Measurements from ENCODE around the gene SUN1. TPM values are rescaled to one million over a fixed set of nuclear protein-coding genes. Genes with fewer than 3 reads are reported as not detected.
"Not testable (repeated sequence)": the region's sequence is repeated elsewhere in the genome, so short reads cannot be mapped to it uniquely, and the experiment has no call there.

The SUN1 gene
- total RNA-seq, 4 donors from 2014 or later, result 113 to 259 (median 192) TPM

GRCh38 chr7:798921-799470 is 33.3 kb upstream of the SUN1 start:
- Histone ChIP-seq H3K27me3 (no peaks in the 10 kb centered on the region), H3K27ac (no peak overlapping the region), H3K4me3 (no peak overlapping the region), H3K9me3 (peaks cover 0 to 9% (median 0%) of the 10 kb centered on the region in 4 donors), H3K36me3 (no peaks in the 10 kb centered on the region), H3K4me1 (peaks cover 0 to 14% (median 3%) of the 10 kb centered on the region in 4 donors)
- TF ChIP-seq CTCF (IDR thresholded peaks at IDR 0.05) (no peak), POLR2A (IDR thresholded peaks at IDR 0.05) (no peak)
- DNase-seq, result no peak

GRCh38 chr7:800692-801091 is 31.6 kb upstream of the SUN1 start:
- Histone ChIP-seq H3K4me3 (no peak overlapping the region), H3K4me1 (peaks cover 0 to 17% (median 4%) of the 10 kb centered on the region in 4 donors), H3K27ac (no peak overlapping the region), H3K27me3 (no peaks in the 10 kb centered on the region), H3K9me3 (no peaks in the 10 kb centered on the region), H3K36me3 (no peaks in the 10 kb centered on the region)
- TF ChIP-seq POLR2A (IDR thresholded peaks at IDR 0.05) (no peak), CTCF (IDR thresholded peaks at IDR 0.05) (no peak)
- DNase-seq, result no peak

DNA sequence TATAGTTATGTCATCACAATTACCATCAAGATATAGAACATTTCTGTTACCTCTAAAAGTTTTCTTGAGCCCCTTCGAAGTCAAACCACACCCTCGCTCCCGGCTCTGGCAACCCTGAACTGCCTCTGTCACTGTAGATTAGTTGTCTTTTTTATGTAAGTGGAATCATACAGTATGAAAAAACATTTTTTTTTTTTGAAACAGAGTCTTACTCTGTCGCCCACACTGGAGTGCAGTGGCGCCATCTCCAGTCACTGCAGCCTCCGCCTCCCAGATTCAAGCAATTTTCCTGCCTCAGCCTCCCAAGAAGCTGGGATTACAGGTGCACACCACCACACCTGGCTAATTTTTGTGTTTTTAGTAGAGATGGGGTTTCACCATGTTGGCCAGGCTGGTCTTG is 30.9 kb upstream of the SUN1 start:
- H3K9me3 ChIP-seq, H3K36me3 ChIP-seq, H3K4me3 ChIP-seq, H3K27me3 ChIP-seq: not testable (repeated sequence)
- Histone ChIP-seq H3K27ac (peak overlapping the region in 1 of 4 donors; percentile 50), H3K4me1 (peaks cover 0 to 20% (median 5%) of the 10 kb centered on the region in 4 donors)
- DNase-seq, result peak in 1 of 3 donors; percentile 14

DNA sequence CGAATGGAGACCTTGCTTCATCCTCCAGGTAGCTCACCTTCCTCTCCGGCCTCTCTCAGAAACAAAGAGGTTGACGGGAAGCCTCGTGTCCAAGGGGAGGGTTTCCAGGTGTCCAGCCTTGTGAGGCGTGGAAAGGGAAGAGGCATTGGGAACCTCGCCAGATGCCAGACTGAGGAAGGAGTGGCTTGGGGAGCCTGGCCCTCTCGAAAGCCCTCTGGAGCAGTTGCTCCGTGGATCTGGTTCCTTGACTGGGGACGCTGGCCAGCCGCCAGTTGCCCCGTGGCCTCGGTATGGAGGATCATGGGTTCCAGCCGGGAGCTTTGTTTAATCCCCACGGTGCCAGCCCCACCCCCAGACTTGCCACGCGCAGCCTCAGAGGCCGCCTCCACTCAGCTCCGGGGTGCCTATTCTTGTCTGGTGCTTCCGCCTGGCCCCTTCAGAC is 30.3 kb upstream of the SUN1 start:
- TF ChIP-seq CTCF (IDR thresholded peaks at IDR 0.05), result no peak
- no peak for TF ChIP-seq POLR2A (IDR thresholded peaks at IDR 0.05)
- H3K27ac ChIP-seq, result peak overlapping the region in 3 of 4 donors; percentile 28 to 65 (median 50)

DNA sequence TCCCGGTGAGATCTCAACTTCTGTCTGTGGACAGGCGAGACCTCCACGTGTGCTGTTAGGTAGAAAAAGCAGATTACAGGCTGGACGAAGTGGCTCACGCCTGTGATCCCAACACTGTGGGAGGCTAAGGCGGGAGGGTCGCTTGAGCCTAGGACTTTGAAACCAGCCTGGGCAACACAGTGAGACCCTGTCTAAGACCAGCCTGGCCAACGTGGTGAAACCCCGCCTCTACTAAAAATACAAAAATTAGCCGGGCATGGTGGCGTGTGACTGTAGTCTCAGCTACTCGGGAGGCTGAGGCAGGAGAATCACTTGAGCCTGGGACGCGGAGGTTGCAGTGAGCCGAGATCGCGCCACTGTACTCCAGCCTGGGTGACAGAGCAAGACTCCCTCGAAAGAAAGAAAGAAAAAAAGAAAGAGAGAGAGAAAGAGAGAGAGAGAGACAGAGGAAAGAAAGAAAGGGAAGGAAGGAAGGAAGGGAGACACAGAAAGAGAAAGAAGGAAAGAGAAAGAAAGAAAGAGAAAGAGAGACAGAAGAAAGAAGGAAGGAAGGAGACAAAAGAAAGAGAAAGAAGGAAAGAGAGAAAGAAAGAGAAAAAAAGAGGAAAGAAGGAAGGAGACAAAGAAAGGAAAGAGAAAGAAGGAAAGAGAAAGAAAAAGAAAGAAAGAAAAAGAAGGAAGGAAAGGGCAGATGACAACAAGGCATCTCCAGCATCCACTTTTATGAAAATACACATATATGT is 29.6 kb upstream of the SUN1 start:
- TF ChIP-seq CTCF (IDR thresholded peaks at IDR 0.05), result no peak
- no peak for TF ChIP-seq POLR2A (IDR thresholded peaks at IDR 0.05)
- H3K4me3 ChIP-seq, result peak overlapping the region in 1 of 4 donors; percentile 20

More for the DNA sequence above, 30.3 kb upstream of the SUN1 start:
- no peaks in the 10 kb centered on the region for H3K9me3 ChIP-seq
- H3K27me3 ChIP-seq, result no peaks in the 10 kb centered on the region
- DNase-seq, result peak in 2 of 3 donors; percentile 72 to 76
- H3K36me3 ChIP-seq, result no peaks in the 10 kb centered on the region
- H3K4me3 ChIP-seq, result peak overlapping the region in 2 of 4 donors; percentile 20 to 26
- peaks cover 0 to 20% (median 5%) of the 10 kb centered on the region in 4 donors for H3K4me1 ChIP-seq

DNA sequence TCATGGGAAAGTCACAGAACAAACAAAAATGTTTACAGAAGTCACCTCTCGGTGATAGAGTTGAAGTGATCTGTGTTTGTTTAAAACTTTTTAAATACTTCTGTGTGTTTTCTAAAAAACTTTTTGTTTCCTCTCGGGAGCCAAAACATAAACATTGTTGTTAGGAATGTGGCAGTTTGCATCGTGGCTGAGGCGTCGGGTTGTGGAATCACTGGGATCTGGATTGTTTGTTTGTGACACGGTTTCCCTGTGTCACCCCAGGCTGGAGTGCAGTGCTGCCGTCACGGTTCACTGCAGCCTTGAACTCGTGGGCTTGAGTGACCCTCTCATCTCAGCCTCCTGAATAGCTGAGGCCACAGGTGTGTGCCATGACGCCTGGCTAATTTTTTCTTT is 29.0 kb upstream of the SUN1 start:
- no peak overlapping the region for H3K4me3 ChIP-seq
- H3K9me3 ChIP-seq, result no peaks in the 10 kb centered on the region
- no peaks in the 10 kb centered on the region for H3K36me3 ChIP-seq
- peaks cover 0 to 20% (median 5%) of the 10 kb centered on the region in 4 donors for H3K4me1 ChIP-seq
- H3K27me3 ChIP-seq, result no peaks in the 10 kb centered on the region
- no peak for DNase-seq
- TF ChIP-seq POLR2A (IDR thresholded peaks at IDR 0.05), result no peak
- no peak for TF ChIP-seq CTCF (IDR thresholded peaks at IDR 0.05)
- peak overlapping the region in 1 of 4 donors; percentile 50 for H3K27ac ChIP-seq

More for the DNA sequence above, 29.6 kb upstream of the SUN1 start:
- H3K27me3 ChIP-seq, result no peaks in the 10 kb centered on the region
- H3K36me3 ChIP-seq, result no peaks in the 10 kb centered on the region
- H3K9me3 ChIP-seq, result no peaks in the 10 kb centered on the region
- DNase-seq, result peak in 1 of 3 donors; percentile 39
- peaks cover 0 to 20% (median 5%) of the 10 kb centered on the region in 4 donors for H3K4me1 ChIP-seq
- peak overlapping the region in 3 of 4 donors; percentile 28 to 65 (median 50) for H3K27ac ChIP-seq

GRCh38 chr7:803796-804195 is 28.5 kb upstream of the SUN1 start:
- not testable (repeated sequence) for H3K27me3 ChIP-seq, H3K4me3 ChIP-seq, DNase-seq, H3K36me3 ChIP-seq, H3K9me3 ChIP-seq, H3K27ac ChIP-seq
- peaks cover 0 to 20% (median 5%) of the 10 kb centered on the region in 4 donors for H3K4me1 ChIP-seq
